NCI-H345 (cell line): Measurements from ENCODE around the gene ETV7.
"Not testable (repeated sequence)": the region's sequence is repeated elsewhere in the genome, so short reads cannot be mapped to it uniquely, and the experiment has no call there.

Source experiments
- DNase-seq: peaks from one replicate; lab custom pipeline; 2025; lab: John Stamatoyannopoulos, UW

Gene ETV7

DNA sequence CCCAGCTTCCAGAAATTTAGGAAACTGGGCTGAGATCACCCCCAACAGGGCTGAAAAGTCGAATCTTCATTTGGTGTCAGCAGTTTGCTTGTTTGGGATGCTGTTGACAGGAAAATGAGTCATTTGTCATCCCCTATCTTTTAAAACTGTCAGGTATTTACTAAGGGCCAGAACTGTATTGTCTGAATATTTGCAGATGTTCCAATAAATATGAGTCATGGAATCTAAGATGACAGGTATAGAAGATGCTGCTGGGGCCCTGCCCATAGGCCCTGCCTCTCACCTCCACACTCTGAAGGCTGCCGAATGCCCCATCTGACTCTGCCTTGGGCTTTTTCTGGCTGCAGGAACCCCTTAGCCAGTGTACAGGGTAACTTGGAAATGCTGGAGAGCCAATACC lies 3.9 kb downstream of the ETV7 start:
- DNase-seq = no peak

DNA sequence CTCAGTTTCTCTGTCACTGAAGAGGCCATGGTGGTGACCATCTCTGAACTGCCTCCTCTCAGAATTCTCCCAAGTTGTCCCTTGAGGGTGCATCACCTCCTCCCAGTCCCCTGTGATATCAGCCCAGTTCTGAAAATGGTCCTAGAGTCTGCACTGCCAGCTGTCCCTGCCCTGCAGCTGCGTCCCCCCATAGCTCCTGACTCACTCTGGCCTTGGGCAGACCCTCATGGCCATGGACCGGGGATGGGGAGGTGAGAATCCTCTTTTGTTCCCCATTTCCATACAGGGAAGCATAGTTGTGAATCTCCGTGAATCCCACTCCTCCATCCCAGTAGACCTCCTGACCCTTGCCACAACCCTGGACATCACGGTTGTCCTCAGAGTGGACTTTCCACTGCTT lies 4.5 kb downstream of the ETV7 start:
- DNase-seq = no peak

DNA sequence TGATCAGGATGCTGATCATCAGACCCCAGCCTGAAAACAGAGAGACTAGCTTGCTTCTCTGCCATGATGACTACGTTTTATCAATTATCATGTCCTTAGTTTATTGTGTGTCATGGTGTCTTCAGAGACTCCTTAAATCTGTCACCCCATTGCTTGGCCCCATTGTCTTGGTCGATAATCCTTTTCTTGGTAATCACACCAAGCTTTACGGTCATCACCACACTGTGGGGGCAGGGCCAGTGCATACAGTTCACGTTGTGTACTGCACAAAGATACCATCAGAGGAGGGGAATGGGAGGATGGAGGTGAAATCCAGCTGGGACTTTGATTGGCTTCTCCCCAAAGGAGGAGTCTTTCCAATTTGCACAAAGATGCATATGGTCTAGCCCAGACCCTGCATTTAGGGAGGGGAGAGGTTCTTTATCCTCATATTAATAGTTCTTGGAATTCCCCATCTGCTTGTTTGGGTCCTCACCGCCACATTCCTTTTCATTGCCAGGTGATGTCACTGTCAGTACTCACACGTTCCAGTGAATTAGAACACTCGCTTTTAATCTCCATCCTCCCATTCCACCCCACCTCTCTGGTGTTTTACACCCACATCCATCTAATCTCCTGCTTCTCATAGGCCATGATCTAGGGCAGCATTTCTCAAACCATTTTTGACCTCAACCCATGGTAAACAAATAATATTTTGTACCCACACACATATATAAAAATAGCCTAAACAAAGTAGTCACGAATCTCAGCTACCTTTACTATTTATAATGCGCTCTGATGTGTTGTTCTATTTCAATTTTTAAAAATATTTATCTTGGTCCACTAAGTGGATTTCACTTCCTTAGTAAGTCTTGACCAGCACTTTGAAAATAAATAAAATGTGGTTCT lies 5.7 kb downstream of the ETV7 start:
- no peak for DNase-seq

DNA sequence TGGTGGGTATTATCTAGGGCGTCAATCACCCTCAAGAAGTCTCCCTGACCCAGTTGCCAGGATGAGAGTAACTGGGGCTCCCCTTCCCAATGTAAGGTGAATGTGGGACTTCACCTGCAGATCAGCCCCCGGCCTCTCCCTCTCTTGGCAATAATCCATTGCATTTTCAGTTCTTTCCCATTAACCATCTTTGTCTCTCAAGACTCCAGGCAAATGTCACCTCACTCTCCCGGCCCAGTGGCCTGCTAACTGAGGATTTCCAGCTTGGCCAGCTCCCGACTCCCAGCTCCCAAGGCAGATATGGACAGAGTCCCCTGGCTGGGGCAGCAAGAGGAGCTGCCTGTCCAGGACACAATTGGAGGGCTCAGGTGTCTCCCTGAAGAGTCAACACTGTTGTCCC lies 7.3 kb downstream of the ETV7 start:
- no peak for DNase-seq

DNA sequence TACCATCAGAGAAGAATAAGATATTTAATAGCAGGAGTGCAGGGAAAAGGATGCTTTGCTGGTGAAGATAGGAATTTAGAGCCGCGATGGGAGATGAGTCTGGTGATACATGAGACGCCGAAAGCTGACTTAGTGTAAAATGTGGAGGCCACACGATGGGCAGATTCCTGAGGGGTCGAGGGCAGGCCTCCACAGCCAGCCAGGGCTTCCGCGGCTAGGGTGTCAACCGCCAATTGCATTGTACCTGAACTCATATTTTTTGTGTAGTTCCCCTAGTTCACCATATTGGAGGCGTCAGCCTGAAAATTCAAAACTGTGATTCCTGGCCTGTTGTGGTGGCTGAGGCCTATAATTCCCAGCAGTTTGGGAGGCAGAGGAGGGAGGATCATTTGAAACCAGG lies 8.5 kb downstream of the ETV7 start:
- DNase-seq = no peak

DNA sequence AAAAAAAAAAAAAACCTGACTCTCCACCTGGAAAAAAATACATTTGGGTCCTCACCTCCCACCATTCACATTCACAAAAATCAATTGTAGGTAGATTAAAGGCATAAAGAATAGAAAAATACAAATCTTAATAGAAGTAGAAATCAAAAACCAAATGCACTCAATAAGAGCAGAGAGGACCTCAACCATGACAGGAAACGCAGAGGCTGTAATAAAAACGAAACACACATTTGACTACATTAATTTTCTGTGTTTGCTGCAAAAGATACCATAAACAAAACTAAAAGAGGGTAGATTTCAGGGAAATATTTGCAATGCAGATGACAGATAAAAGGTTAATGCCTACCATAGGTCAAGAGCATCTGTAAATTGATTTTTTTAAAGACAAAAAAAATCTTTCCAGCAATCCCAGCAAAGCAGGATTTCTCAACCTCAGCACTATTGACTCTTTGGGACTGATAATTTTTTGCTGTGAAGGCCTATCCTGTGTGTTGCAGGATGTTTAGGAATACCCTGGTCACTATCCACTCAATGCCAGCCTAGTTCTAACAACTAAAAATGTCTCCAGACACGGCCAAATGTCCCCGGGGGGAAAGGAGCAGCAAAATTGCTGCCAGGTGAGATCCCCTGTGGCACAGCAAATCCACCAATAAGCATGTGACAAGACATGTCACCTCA lies 9.1 kb downstream of the ETV7 start:
- no peak for DNase-seq

DNA sequence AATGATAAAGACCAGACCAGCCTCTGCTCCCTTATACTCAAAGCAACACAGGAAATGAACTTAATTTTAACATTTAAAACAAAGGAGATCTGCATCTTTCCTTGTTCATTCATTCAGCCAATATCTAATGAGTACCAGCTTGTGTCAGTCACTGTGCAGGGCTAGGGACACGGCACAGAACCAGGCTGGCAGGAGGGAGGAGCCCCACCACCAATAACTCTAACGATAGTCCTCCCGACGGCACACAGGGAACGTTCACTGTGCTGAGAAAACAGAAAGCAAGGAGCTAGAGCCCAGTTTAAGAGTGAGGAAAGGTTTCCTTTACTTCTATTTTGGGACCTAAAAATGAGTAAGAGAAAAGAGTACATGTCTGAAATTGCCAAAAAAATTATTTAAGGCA lies 9.9 kb downstream of the ETV7 start:
- no peak for DNase-seq

DNA sequence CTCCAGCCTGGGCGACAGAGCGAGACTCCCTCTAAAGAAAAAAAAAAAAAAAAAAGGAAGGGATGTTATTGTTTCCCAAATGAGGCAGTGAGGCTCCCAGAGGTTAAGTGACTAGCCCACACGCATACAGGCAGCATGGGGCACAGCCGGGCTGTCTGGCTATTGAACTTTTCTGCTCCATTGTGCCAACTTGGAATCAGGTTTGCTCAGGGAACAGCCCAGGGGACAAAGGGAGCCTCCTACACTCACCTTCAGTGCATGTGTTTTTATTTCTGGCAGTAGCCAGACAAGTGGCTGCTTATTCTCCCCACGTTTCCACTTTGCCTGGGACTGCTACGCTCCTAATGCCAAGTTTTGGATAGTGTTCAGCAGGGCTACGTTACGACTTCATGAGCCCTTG lies 10.7 kb downstream of the ETV7 start:
- DNase-seq = no peak

DNA sequence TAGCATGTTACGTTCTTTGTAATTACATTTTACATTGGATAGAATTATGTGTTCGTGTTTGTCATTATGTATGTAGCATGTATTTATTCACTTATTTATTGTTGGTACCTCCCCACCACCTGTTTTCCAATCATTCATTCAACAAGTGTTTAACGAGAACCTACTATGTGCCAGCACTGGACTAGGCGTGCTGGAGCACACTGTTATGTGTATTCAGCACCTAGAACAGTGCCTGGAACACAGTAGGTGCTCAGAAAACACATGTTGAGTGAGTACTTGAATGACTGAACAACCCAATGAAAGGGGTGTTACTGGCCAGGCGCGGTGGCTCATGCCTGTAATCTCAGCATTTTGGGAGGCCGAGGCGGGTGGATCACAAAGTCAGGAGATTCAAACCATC lies 11.3 kb downstream of the ETV7 start:
- no peak for DNase-seq

DNA sequence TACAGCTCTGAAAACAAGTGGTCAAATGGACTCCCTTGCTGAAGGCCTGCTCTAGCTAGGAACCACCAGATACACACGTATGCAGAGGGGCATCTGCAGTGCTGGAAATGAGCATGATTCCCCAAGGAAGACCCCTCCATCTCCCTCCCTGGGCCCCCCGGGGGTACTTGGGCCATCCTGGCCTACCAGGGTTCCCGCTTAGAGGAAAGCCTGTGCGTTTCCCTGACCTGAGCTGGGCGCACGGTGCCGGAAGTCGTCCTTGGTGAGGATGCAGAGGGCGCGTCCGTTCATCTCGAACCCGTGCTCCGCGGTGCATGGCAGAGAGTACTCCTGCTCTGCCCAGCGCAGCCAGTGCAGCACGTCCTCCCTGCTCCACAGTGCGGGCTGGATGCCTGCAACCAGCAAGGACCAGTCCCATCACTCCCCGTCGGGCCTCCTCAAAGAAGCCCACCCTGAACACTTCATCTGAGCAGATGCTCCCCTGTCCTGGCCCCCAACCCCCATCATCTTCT lies 11.8 kb downstream of the ETV7 start:
- DNase-seq = no peak

DNA sequence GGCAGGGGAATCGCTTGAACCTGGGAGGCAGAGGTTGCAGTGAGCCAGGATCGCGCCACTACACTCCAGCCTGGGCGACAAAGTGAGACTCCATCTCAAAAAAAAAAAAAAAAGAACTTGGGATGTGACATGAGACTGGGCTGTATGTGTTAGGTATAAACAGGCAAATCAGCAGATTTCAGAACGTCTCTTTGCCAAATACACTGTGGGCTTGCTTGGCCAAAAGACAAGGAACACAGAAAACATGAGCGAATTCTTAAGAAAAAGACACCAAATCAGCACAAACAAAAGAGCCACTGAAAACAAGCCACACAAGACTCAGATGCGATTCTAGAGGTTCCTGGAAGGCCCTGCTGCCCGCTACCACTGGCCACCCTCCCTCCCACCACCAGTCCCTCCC lies 12.5 kb downstream of the ETV7 start:
- no peak for DNase-seq

DNA sequence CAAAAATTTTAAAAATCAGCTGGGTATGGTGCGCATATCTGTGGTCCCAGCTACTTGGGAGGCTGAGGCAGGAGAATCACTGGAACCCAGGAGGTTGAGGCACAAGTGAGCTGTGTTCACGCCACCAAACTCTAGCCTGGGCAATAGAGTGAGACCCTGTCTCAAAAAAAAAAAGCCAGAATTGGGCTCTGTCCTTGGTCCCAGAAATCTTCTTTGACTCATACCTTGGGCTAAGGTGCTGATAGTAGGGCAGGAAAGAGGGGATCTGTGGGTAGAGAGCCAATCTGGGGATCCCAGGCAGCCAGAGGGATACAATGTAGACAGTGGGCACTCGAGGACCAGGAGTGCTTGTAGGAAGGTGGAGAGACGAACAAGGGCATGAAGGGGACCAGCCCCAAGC lies 13.3 kb downstream of the ETV7 start:
- DNase-seq = no peak

DNA sequence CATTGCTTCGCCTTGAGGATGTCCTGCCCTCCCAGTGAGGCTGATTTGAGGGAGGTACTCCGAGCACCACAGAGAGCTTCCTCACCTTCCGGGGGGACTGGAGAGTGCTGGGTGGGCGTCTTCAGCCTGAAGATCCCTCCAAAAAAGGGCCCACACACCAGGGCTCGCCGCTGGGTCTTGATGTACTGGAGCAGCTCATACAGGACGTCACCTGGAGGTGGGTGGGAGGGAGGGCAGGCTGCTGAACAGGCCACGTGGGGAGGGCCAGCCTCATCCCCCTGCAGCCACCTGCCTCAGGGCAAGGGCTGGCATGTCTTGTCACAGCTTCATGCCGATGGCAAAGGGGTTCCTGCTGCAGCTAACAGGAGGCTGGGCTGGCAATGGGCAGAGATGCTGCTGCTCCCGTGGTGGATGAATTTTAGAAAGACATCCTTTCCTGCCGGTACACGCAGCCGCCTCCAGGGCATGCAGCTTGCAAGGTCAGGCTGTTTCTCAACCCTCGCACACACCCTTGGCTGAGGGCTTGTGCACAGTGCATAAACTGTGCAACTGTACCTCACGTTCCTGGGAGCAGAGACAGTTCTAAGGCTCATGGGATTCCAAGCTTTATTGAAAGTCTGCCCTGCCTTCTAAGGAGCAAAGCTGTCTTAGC lies 14.0 kb downstream of the ETV7 start:
- peak; percentile 42 for DNase-seq

DNA sequence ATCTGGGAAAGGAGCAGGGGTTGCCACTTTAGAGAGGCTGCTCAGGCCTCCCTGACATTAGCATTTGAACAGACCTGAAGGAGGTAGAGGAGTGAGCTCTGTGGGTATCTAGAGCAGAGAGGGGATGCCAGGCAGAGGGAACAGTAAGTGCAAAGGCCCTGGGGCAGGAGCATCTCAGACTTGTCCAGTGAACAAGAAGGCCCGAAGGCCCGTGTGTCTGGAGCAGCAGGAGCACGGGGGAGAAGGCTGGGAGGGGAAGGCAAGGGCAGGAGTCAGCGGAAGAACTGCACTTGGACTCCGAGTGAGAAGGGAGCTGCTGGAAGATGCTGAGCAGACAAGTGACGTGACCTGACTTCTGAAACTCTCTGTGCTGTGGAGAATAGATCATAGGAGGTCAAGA lies 15.4 kb downstream of the ETV7 start:
- no peak for DNase-seq

DNA sequence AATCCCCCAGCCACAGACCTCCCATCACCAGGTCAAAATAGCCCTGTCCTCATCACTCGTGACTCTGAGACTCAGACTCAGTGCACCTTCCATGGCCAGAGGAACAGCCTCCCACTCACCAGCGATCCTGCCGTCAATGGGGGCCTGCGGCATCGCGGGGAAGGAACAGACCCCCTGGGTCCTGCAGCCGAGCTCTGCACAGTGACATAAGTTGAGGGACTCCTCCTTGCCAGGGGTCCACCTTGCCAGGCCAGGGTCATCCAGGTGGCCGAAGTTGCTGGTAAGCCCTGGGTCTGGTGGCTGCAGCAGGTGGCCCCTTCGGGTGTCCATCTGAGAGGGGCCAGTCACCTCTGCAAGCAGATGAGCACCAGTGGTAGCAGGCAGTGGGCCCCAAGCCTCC lies 16.3 kb downstream of the ETV7 start:
- DNase-seq = no peak

DNA sequence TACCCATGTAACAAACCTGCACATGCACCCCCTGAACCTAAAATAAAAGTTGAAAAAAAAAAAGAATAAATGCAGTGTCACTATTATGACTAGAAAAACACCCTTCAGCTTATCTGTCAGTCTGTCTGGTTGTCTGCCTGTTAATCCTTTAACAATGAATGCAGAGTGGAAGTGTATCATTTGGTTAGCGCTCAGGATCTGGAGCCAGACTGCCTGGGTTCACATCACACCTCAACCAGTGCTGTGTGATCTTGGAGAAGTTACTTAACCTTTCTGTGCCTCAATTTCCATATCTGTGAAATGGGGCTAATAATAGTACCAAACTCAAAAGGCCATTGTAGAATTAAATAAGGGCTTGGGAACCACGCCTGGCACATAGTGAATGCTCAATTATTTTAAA lies 16.8 kb downstream of the ETV7 start:
- no peak for DNase-seq

DNA sequence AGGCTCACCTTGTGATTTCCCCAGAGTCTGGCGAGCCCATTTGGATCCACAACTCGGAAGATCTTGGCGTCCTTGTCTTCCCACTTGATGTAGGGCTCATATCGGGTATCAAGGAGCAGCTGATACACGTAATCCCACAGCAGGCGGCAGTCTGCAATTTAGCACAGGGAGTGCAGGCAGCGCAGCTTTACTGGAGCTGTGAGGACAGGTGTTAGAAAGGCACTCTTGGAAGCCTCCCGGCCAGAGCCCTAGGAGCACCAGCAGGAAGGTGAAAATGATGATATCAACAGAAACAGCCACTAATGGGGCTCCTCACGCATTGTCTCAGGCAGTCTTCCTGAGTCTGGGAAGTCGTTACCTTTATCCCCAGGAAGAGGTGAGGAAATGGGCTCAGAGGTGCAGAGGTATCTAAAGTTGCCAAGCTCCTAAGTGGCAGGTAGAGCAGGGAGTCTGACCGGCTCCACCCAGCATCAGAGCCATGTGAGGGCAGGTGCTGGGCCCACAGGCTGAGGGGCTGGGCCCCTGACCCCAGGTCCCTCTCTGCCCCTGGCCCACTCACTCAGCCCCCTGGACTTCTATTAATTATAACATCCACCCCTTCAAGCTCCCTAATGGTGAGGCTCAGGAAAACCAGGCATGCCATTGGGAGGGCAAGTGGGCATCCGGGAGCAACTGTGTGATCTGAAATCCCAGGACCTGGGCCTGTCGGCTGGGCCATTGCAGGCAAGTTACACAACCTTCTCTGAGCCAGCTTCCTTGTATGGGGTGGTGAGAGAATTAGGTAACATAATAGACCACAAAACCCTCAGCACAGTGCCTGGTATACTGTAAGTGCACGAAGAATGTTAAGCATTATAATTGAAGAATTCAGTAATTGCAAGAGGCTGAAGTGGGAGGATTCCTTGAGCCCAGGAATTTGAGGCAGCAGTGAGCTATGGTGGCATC lies 18.3 kb downstream of the ETV7 start:
- DNase-seq = peak; percentile 61

DNA sequence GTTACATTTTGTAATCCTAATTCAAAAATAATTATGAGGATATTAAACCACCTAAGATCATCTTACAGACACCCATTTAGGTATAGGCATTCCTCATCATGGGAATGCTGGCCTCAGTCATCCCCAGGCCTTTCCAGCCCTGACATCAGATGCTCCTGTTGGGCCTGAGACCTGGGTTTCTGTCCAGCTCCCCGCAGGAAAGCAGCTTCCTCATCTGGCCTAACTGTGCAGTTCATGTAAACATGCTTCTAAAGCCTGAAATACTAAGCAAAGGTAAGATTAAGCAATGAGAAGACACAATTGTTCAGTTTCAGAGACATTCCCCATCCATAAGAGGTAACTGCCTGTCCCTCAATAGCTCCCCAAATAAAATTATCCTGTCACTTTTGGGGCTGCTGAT lies 19.0 kb downstream of the ETV7 start:
- no peak for DNase-seq

DNA sequence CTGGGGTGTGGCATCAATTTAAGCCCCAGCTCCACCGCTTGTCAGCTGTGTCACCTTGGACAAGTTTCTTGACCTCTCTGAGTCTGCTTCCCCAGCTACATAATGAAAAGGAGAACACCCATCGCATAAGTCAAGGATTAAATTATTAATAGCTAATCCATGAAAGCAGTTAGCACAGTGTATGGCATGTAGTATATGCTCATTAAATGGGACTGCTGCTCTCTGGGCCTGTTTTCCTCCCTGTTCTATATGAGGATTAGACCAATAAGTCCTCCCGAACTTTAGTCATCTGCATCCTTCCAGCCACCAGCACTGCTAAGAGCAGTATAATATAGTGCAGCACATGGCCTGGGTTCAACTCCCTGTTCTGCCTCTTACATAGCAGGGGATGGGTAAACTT lies 19.7 kb downstream of the ETV7 start:
- no peak for DNase-seq

DNA sequence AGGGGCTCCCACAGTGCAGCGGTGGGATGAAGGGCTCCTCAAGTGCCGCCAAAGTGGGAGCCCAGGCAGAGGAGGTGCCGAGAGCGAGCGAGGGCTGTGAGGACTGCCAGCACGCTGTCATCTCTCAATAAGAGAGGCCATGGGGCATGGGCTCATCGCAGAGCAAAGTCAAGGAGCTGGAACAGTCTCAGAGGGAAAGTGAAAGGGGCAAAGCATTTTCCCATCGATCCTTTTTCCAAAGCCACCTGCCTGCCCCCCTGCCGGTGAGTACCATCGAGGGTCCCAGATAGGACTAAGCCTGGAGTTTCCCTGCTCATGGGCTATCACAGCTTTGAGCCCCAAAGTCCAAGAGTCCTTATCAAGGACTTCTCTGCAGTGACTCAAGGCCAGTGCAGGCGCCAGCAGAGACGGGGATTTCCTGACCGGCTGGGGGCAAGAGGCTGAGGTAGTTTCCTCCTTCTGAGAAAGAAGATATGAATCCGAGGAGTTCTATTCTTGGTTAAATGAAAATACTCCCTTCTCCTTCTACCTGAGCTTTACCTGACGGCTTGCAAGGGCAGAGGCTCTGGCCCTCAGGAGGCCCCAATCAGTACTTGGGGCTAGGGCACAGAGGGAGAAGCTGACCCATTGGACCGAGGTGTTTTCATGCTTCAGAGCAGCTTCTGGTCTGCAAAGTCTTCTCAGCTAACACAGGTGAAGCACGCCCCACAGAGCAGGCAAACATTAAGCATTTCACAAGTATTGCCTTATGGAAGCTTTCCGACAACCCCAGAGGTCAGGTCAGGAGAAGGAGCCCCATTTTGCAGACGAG lies 22.6 kb downstream of the ETV7 start:
- no peak for DNase-seq

DNA sequence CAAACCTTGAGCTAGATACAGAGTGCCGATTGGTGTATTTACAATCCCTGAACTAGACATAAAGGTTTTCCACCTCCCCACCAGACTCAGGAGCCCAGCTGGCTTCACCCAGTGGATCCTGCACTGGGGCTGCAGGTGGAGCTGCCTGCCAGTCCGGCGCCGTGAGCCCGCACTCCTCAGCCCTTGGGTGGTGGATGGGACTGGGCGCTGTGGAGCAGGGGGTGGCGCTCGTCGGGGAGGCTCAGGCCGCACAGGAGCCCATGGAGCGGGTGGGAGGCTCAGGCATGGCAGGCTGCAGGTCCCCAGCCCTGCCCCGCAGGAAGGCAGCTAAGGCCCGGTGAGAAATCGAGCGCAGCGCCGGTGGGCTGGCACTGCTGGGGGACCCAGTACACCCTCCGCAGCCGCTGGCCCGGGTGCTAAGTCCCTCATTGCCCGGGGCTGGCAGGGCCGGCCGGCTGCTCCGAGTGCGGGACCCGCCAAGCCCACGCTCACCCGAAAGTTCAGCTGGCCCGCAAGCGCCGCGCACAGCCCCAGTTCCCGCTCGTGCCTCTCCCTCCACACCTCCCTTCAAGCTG lies 23.3 kb downstream of the ETV7 start:
- not testable (repeated sequence) for DNase-seq
